ENCODE measurements around the gene PCYOX1L.

- no peak for TF ChIP-seq CTCF (IDR thresholded peaks at IDR 0.05; ENCODE audit: low read depth, low read length)
- TF ChIP-seq EZH2phosphoT487 (IDR thresholded peaks at IDR 0.05; ENCODE audit: low read depth) = no peak
These were observed 46.3 kb downstream of the PCYOX1L start for GRCh38 chr5:149403923-149404745.
